Measurements from ENCODE around the gene KCNJ9.

KCNJ9 gene

DNA sequence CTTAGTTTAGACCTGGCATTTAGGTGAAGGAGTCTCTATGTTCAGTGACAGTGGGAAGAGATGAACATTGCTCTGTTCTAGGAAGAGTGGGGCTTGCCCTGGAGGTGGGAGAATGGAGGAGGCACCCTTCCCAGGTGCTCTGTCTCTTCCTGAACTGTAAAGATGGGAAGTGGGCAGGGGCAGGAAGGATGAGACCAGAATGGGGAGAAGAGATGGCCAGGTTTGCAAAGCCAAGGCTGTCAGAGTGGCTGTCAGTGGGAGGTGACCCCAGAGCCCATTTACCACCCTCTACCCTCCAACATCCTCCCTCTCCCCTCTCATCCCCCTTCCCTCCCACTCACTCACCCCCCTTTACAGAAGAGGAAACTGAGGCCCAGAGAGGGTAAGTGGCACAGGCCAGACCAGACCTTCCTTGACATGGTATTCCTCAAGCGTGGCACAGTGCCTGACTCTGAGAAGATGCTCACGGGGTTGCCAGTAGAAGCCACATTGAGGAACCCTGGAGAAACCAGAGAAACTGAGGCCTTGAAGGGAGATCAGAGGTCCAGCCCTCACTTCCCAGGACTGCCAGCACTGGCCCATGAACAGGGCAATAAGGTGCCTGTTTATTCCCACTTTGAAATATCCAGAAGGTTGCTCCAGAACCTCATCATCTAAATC lies 18.5 kb downstream of the KCNJ9 start:
- no peak for TF ChIP-seq CTCF (IDR thresholded peaks at IDR 0.05; ENCODE audit: low read depth, low read length)
- H3K4me3 ChIP-seq (ENCODE audit: low read depth, low read length) = no peak overlapping the region

- H3K4me3 ChIP-seq (ENCODE audit: low read depth, low read length) = no peak overlapping the region
- TF ChIP-seq CTCF (IDR thresholded peaks at IDR 0.05; ENCODE audit: low read depth, low read length) = peak; percentile 95
Measured at GRCh38 chr1:160101037-160101716, 19.8 kb downstream of the KCNJ9 start.

GRCh38 chr1:160101717-160102522 lies 20.6 kb downstream of the KCNJ9 start:
- no peak for TF ChIP-seq CTCF (IDR thresholded peaks at IDR 0.05; ENCODE audit: low read depth, low read length)
- no peak overlapping the region for H3K4me3 ChIP-seq (ENCODE audit: low read depth, low read length)

GRCh38 chr1:160103658-160104408 lies 22.5 kb downstream of the KCNJ9 start:
- no peak overlapping the region for H3K4me3 ChIP-seq (ENCODE audit: low read depth, low read length)
- TF ChIP-seq CTCF (IDR thresholded peaks at IDR 0.05; ENCODE audit: low read depth, low read length) = no peak

GRCh38 chr1:160104486-160104885 lies 23.1 kb downstream of the KCNJ9 start:
- no peak overlapping the region for H3K4me3 ChIP-seq (ENCODE audit: low read depth, low read length)
- no peak; the same call in 1 of the 2 replicates for TF ChIP-seq CTCF (IDR thresholded peaks at IDR 0.05; ENCODE audit: low read depth, low read length)

DNA sequence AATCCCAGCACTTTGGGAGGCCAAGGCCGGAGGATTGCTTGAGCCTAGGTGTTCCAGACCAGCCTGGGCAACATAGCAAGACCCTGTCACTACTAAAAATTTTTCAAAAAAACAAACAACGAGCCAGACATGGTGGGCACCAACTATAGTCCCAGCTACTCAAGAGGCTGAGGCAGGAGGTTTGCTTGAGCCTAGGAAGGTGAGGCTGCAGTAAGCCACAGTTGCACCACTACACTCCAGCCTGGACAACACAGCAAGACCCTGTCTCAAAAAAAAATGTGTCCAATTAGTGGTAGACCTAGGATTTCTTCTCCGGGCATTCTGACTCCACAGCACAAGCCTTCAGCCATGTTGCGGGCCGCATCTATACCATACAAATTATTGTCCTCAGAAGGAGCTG lies 23.8 kb downstream of the KCNJ9 start:
- no peak for TF ChIP-seq CTCF (IDR thresholded peaks at IDR 0.05; ENCODE audit: low read depth, low read length)
- no peak overlapping the region for H3K4me3 ChIP-seq (ENCODE audit: low read depth, low read length)

Measured in WI38 (cell line).